Mucosa of descending colon (tissue), 3 donors: ENCODE results near the gene KLHL6. TPM values are rescaled to one million over a fixed set of nuclear protein-coding genes. Genes with fewer than 3 reads are reported as not detected.
A peak's percentile ranks its signal among the peaks of the same experiment; 100 is the strongest.
"Not testable (repeated sequence)": the region's sequence is repeated elsewhere in the genome, so short reads cannot be mapped to it uniquely, and the experiment has no call there.

Experiments used
- ATAC-seq: fragments of 200-7000 bp; cut with Tn5 transposase; one replicate; pipeline ENCODE4 v1.9.1; 2020; ENCODE audit warnings: mild to moderate bottlenecking, moderate library complexity
- DNase-seq, 3 donors: peaks; one replicate each; pipeline ENCODE4 v3.0.0-alpha.2; 2020
- H3K36me3 ChIP-seq: fragments of 200-600 bp; one replicate; pipeline ENCODE4 v1.8.0; 2021; ENCODE audit warnings: low read depth, mild to moderate bottlenecking
- H3K4me1 ChIP-seq: fragments of 200-600 bp; one replicate; pipeline ENCODE4 v1.8.0; 2021; ENCODE audit warnings: low read depth, mild to moderate bottlenecking
- H3K4me3 ChIP-seq: fragments of 200-600 bp; one replicate; pipeline ENCODE4 v1.8.0; 2021; ENCODE audit warnings: mild to moderate bottlenecking
- H3K9me3 ChIP-seq: fragments of 200-600 bp; one replicate; pipeline ENCODE4 v1.8.0; 2021; ENCODE audit warnings: mild to moderate bottlenecking
- intact Hi-C, 2 donors: fragments of 100-400 bp; cut with DNase I in 1 of 2; cut with micrococcal nuclease in 1 of 2; formaldehyde crosslinking; loops; one replicate each; pipeline versions ENCODE4 v1.11.0 to v1.11.1; 2022; cut with DNase I, micrococcal nuclease
- total RNA-seq, 3 donors: library from RNA; stranded (reverse); fragmentation: NEBNext Ultra II Directional in 2 of 3; extraction: Animal tissue kit (Norgen Biotek cat#: 25700) in 2 of 3; gene quantifications; one replicate each; pipeline versions ENCODE4 v1.2.1 to v1.2.4, GENCODE V29; 2021 to 2023
- TF ChIP-seq, protein P1 (sequence below): fragments of 200-600 bp; IDR thresholded peaks from one replicate; pipeline ENCODE4 v1.8.0; 2022; ENCODE audit warnings: antibody characterized with exemption, mild to moderate bottlenecking
- donor health status: DM: no; HTN: no; CAD: no; lungs with moderate emphysema.
- donor health status: DM: no; HTN: no; CAD: no.
- donor health status: DM: no; HTN: yes; CAD: no.

The KLHL6 gene
- total RNA-seq, 3 donors from 2014 or later = 1.9 to 3.0 (median 1.9) TPM

DNA sequence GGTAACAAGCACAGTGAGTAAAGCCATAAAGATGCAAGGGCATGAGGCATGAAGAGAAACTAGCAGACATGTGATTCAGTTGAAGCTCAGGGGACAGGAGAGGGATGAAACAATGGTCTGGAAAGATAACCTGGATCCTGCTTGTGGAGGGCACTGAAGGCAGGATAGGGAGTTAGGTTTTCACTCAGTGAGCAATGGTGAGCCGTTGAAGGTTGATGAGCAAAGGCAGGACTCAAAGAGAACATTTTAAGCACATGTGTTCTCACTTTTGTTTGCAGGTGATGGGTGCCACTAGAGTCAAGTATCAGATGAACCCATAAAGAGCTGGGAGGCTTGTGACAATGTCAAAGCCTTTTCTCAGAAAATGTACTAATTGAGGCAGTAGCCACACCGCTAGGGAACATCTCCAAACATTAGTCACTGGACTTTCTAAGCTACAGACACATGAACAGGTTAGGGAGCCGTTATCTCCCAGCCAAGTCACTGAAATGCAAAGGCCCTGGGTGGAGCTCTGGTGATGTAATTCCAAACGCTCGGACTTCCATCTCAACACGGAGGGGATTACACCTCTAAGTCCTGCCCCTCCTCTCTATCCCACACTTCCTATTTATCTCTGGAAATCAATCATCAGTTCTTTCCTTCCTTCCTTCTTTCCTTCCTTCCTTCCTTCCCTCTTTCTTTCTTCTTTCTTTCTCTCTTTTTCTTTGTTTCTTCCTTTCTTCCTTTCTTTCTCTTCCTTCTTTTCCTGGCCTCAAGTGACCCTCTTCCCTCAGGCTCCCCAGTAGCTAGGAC, 22.7 kb downstream of the KLHL6 start:
- Histone ChIP-seq H3K4me1 (peaks cover 3% of the 10 kb centered on the region), H3K4me3 (no peak overlapping the region), H3K9me3 (no peaks in the 10 kb centered on the region), H3K36me3 (no peaks in the 10 kb centered on the region)
- intact Hi-C loops = no loop called here
- ATAC-seq (no peak), DNase-seq (no peak)
- TF ChIP-seq, protein P1, sequence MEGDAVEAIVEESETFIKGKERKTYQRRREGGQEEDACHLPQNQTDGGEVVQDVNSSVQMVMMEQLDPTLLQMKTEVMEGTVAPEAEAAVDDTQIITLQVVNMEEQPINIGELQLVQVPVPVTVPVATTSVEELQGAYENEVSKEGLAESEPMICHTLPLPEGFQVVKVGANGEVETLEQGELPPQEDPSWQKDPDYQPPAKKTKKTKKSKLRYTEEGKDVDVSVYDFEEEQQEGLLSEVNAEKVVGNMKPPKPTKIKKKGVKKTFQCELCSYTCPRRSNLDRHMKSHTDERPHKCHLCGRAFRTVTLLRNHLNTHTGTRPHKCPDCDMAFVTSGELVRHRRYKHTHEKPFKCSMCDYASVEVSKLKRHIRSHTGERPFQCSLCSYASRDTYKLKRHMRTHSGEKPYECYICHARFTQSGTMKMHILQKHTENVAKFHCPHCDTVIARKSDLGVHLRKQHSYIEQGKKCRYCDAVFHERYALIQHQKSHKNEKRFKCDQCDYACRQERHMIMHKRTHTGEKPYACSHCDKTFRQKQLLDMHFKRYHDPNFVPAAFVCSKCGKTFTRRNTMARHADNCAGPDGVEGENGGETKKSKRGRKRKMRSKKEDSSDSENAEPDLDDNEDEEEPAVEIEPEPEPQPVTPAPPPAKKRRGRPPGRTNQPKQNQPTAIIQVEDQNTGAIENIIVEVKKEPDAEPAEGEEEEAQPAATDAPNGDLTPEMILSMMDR = no peak

DNA sequence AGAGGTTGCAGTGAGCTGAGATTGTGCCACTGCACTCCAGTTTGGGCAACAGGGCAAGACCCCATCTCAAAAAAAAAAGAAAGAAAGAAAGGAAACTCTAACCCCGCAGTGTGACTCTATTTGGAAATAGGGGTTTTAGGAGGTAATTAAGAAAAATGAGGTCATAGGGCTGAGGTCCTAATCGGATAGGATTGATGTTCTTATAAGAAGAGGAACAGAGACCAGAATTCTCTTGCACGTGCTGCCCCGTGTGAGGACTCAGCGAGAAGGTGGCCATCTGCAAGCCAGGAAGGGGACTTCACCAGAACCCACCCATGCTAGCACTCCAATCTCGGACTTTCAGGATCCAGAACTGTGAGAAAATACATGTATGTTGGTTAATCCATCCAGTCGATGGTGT, 25.8 kb downstream of the KLHL6 start:
- no peak for ATAC-seq
- Histone ChIP-seq H3K4me3 (no peak overlapping the region), H3K36me3 (no peaks in the 10 kb centered on the region), H3K4me1 (peaks cover 3% of the 10 kb centered on the region), H3K9me3 (no peaks in the 10 kb centered on the region)
- DNase-seq = no peak
- TF ChIP-seq, protein P1 = no peak
- intact Hi-C loops = no loop called here

DNA sequence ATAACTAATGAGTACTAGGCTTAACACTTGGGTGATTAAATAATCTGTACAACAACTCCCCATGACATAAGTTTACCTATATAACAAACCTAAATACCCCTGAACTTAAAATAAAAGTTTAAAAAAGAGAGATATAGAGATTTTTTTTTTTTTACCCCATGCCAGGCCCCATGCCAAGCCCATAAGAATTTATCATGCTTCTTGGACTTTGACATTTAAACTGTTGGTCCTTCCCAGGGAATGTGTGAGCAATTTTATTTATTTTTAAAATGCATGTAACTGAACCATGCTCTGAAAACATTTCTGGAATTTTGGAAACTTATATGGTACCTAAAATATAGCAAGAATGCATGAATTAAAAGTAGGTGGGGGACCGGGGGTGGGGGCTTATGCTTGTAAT, 26.3 kb downstream of the KLHL6 start:
- ATAC-seq = no peak
- Histone ChIP-seq H3K9me3 (no peaks in the 10 kb centered on the region), H3K4me1 (peaks cover 5% of the 10 kb centered on the region), H3K36me3 (no peaks in the 10 kb centered on the region), H3K4me3 (no peak overlapping the region)
- TF ChIP-seq, protein P1 = no peak
- intact Hi-C loops = no loop called here
- no peak for DNase-seq

DNA sequence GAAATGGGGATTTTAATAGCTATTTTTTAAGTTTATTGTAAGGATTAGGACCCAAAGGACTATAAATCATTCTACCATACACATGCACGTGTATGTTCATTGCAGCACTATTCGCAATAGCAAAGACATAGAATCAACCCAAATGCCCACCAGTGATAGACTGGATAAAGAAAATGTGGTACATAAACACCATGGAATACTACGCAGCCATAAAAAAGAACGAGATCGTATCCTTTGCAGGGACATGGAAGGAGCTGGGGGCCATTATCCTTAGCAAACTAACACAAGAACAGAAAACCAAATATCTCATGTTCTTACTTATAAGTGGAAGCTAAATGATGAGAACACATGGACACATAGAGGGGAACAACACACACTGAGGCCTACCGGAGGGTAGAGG, 26.7 kb downstream of the KLHL6 start:
- intact Hi-C loops, H3K4me1 ChIP-seq, ATAC-seq, H3K9me3 ChIP-seq, H3K36me3 ChIP-seq, DNase-seq, H3K4me3 ChIP-seq: not testable (repeated sequence)

- Histone ChIP-seq H3K4me1 (peaks cover 5% of the 10 kb centered on the region), H3K4me3 (no peak overlapping the region), H3K9me3 (no peaks in the 10 kb centered on the region), H3K36me3 (no peaks in the 10 kb centered on the region)
- peak; percentile 64 for ATAC-seq
- intact Hi-C loops = no loop called here
- TF ChIP-seq, protein P1 = no peak
- no peak for DNase-seq
These were observed 27.8 kb downstream of the KLHL6 start for GRCh38 chr3:183527428-183528379.
